ENCODE results near the gene DNAJC12.
A peak's percentile ranks its signal among the peaks of the same experiment; 100 is the strongest.
"Not testable (repeated sequence)": the region's sequence is repeated elsewhere in the genome, so short reads cannot be mapped to it uniquely, and the experiment has no call there.

The DNAJC12 gene

DNA sequence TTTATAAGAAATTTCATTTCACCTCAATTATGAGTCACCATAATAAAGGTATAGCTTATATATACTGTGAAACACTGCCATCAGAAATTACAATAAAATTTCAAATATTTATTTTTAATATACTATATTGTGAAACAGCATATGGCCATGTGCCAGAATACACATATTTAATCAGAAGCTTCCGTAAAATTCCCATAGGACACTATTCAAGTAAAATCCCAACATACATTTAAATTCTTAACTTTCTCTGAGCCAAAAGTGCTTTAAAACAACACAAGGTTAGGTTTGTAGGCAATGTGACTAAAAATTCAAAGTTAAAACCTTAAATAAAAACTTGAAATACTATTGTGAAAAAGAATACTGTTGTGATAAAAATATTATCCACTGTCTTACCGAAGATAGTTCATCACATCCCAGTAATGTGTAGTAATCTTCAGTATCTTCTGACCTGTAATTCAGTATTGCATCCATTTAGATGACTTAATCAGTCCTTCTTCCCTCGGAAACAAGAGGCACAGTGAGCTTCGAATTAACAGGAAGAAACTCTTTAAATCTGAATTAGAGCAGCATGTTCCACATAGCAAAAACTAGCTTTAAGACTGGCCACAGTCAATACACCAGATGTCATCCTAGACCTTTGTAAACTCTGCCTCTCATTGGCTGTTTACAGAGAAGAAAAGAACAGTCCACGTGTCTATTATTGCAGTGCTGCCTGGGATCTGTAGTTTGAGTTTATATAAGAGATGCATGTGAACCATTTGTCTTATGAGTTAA, at the start of gene DNAJC12:
Gene DNAJC12, minus strand, starts transcription at position 648 of the 774 bp plus-strand sequence. Its CDS starts 177 bp downstream, at position 471.
- DNase-seq, result peak; percentile 76

DNA sequence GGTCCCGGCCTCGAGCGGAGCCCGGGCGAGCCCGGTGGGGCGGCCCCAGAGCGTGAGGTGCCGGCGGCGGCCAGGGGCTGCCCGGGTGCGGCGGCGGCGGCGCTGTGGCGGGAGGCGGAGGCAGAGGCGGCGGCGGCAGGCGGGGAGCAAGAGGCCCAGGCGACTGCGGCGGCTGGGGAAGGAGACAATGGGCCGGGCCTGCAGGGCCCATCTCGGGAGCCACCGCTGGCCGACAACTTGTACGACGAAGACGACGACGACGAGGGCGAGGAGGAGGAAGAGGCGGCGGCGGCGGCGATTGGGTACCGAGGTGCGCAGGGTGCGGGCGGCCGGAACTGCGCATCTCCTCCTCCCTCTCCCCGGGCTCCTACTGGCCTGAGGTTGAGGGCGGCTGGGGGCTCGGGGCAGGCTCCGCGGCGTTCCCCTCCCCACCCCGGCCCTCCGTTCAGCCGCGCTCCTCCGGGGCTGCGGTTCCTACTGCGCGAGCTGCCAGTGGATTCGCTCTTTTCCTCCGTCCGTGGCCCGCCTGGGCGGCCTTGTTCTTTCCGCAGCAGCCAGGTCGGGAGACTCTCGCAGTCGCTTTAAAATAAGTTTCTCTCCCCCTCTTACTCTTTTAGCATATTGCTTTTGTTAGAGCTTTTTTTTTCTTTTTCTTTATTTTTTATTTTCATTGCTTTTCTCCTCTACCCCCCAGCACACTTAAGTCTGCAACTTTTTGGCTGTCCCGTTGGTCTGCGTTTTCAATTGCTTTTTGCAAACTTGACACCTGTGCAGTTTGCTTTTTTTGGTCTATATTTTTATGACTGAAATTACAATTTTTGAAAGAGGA, 47.1 kb upstream of the DNAJC12 start:
- peak; percentile 55 for DNase-seq

DNA sequence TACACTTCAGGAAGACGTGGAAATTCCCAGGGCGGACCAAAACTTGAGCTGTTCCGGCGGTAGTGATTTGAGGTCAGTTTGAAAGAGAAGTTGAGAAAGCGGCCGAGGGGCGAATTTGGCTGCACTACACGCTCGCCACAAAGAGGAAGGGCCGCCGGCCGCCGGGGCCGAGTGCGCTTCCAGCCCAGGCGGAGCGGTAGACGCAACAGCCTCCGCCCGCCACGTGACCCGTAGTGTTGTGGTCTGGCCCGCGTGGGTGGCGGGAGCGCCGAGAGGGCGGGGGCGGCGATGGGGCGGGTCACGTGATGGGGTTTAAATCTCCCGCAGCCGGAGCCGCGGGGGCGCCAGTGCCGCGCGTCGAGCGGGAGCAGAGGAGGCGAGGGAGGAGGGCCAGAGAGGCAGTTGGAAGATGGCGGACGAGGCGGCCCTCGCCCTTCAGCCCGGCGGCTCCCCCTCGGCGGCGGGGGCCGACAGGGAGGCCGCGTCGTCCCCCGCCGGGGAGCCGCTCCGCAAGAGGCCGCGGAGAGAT, 46.4 kb upstream of the DNAJC12 start, which contains the start of gene SIRT1:
Gene SIRT1, plus strand, starts transcription at position 344 of the 529 bp plus-strand sequence. Its CDS starts 66 bp downstream, at position 410.
- DNase-seq, result peak; percentile 85

DNA sequence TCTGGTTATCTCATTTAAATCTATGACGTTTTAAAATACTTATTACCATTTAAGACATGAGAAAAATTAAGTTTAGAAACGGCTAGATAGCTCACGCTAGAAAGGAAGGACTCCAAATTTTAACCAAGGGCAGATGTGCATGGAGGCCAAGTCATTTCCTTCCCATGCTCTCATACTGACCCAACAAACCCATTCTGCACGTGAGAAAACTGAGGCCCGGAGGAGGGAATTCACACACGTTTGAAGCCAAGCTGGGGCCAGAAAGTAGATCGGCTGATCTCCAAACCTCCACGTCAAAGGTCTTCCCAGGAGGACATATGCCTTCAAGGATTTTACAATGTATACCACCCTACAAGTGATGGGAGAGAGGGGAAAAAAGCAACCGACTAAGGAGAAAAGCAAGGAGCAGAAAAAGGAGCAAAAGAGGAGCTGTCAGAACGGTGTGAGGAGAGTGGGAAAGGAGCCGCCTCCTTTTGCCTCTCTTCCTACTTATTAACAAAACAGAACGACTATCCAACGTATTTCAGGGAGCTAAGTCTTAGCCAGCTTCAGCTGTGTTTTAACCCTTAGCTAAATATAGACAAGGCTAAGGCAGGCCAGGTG, 45.8 kb upstream of the DNAJC12 start:
- DNase-seq, result peak; percentile 62

DNA sequence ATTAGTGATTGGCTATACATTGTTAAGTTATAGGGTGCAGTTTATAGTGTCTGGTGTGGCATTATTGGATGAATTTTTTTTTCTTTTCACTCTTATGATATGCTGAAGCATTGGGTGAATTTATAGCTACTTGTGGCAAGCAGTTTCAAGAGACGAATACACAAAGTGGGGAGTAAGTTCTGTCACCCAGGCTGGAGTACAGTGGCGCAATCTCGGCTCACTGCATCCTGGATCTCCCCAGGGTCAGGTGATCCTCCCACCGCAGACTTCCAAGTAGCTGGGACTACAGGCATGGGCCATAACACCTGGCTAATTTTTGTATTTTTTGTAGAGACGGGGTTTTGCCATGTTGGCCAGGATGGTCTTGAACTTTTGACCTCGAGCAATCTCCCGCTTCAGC, 40.1 kb upstream of the DNAJC12 start:
- no peak for DNase-seq

DNA sequence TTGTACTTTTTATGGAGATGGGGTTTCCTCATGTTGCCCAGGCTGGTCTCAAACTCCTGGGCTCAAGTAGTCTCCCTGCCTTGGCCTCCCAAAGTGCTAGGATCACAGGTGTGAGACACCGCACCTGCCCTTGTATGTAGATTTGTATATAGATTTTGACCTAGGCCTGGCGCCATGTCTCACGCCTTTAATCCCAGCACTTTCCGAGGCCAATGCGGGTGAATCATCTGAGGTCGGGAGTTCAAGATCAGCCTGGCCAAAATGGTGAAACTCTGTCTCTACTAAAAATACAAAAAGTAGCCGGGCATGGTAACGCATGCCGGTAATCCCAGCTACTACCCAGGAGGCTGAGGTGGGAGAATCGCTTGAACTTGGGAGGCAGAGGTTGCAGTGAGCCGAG, 39.4 kb upstream of the DNAJC12 start:
- DNase-seq, result not testable (repeated sequence)

DNA sequence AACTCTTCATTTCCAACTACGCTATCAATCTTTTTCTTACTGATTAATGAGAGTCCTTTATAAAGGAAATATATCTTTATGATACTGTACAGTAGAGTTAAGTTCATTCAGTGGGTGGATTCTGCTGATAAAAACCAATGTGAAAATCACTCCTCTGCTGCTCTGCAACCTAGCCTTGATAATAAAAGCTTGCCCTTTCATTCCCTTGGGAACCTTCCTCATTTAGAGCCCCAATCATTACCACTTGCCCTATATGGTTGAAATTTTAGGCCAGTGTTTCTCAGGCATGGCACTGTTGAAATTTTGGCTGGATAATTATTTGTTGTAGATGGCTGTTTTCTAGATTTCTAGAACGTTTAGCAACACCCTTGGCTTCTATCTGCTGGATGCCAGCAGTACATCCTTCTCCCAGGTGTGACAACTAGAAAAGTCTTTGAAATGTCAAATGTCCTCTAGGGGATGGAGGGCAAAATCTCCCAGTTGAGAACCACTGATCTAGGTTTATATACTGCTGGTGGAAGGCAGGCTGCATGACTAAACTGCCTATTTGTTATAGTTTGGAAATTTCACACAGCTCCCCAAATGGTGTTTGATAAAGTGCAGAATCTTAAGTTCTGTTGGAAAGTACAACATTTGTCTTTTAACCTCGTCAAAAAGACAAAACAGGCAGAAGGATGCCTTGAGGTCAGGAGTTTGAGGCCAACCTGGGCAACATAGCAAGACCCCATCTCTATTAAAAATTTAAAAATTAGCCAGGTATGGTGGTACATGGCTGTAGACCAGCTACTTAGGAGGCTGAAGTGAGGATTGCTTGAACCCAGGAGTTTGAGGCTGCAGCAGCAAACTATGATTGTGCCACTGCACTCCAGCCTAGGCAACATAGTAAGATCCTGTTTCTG, 37.6 kb upstream of the DNAJC12 start:
- DNase-seq, result no peak

DNA sequence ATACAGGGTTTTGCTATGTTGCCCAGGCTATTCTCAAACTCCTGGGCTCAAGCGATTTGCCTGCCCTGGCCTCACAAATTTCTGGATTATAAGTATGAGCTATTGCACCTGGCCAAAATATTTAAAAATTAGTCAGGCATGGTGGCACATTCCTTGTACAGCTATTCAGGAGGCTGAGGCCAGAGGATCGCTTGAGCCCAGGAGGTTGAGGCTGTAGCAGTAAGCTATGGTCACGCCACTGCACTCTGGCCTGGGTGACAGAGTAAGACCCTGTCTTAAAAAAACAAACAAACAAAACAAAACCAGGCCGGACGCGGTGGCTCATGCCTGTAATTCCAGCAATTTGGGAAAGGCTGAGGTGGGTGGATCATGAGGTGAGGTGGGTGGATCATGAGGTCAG, 32.0 kb upstream of the DNAJC12 start:
- no peak for DNase-seq

DNA sequence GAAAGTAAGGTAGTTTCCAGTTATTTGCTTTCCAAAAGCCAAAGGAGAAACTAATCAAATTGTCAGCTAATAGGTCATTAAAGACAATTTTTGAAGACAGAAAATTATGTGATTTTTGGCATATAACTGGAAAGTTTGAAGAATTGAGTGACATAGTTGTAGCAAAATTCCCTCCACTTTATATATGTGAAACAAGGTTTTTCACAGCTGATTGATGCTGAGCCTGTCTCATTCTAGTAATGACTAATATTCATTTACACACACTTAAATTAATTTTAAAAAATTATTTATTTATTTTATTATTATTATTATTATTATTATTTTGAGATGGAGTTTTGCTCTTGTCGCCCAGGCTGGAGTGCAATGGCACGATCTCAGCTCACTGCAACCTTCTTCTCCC, 30.1 kb upstream of the DNAJC12 start:
- no peak for DNase-seq

DNA sequence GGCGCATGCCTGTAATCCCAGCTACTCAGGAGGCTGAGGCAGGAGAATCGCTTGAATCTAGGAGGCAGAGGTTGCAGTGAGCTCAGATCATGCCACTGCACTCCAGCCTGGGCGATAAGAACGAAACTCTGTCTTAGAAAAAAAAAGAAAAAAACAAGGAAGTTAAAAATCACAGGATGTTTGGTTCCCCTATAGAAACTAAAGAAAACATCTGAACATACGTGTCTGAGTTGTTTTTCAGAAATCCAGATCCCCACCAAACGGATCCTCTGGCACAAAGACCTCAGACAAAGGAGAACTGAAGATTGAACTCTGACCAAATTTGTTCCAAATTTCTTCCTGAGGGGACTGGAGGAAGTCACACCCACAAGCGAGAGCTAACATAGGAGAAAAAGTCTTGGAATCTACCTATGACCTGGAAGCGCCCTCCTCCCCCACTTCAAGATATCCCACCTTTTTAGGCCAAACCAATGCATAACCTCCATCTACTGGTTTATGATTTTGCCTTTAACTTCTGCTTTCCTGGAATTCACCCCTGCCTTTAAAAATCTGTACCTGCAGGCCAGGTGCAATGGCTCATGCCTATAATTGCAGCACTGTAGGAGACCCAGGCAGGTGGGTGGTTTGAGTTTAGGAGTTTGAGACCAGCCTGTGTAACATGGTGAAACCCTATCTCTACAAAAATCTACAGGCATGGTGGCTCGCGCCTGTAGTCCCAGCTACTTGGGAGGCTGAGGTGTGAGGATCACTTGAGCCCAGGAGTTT, 26.8 kb upstream of the DNAJC12 start:
- DNase-seq, result no peak

DNA sequence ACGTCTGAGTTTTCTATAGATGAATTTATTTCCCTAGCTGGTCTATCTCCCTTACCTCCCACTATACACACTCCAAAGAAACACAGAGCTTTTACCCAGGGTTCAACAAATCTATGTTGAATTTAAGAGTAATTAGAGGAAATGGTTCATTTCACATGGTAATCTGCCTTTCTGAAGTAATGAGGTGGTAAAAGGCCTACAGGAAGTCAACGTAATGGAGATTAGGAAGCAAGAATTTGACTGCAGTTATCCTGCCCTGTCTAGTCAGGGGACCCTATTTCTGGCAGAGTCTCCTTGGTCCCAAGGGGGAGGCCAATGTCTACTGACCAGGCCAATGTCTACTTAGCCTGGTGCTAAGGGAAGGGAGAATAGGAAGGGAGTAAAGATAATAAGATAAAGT, 25.1 kb upstream of the DNAJC12 start:
- DNase-seq, result no peak

DNA sequence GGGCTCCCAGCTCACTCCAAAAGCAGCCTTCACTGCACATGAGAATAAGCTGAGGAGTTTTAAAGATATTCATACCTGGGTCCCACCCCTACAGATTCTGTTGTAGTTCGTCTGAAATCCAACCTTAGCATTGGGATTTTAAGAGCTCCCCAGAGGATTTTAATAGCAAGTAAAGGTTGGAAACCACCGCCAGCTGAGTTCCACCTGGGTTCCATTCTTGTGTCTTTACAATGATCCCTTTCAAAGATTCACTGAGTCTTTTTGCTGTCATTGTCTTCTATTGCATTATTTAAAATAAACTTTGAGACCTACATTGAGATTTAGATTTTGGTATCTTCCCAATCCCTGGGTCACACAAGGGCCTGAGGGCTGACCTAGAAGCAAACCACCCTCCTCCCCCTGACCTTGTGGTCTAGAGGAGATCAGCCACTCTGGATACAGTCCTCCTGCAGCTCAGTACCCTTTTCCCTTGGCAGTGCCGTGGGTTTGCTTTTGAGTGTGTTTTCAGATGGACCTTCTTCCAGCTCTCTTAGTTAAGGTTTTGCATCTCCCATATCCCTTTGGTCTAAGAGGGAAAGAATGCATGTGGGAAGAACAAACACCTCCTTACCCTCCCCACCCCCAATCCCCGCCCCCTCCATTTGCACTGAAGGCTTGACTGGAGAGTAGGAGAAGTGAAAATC, 23.9 kb upstream of the DNAJC12 start:
- DNase-seq, result peak; percentile 29

DNA sequence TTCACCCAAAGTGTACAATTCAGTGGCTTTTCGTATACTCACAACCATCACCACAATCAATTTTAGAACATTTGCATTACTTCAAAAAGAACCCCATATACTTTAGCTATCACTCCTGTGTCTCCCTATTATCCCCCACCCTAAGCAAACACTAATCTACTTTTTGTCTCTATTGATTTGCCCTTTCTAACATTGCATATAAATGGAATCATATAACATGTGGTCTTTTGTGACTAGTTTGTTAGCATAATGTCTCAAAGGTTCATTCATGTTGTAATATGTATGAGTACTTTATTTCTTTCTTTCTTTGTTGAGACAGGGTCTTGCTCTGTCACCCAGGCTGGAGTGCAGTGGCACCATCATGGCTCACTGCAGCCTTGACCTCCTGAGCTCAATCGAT, 21.0 kb upstream of the DNAJC12 start:
- no peak for DNase-seq

DNA sequence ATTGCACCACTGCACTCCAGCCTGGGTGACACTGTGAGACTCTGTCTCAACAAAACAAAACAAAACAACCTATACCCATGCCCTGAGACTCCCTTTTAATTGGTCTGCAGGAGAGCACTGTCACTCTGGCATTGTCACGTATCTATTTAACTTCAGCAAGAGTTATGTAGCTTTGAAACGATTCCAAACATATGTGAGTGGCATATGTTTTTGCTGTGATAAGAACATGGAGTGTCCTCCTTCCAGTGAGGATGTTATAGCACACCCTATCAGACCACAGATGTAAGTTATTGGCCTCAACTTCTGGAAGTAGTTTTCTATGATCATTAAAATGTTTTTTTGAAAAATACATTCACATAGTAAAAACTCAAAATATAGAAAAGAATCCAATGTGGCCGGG, 15.5 kb upstream of the DNAJC12 start:
- DNase-seq, result peak; percentile 4

DNA sequence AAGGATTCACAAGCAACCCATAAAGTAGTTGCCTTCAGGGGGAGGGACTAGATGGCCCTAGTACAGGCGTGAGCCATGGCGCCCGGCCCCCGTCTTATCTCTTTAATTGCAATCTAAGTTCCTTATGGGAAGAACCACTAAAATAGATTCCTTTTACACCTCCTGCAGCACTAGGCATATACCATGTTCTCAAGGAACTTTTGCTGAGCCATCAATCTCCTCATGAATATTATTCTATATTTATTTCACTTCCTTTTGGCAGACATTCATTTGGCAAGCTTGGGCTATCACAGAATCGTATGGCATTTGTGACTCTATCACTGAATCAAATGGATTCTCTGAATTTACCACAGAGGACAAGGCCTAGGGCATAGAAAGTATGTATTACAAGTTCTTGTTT, 14.8 kb upstream of the DNAJC12 start:
- DNase-seq, result no peak

DNA sequence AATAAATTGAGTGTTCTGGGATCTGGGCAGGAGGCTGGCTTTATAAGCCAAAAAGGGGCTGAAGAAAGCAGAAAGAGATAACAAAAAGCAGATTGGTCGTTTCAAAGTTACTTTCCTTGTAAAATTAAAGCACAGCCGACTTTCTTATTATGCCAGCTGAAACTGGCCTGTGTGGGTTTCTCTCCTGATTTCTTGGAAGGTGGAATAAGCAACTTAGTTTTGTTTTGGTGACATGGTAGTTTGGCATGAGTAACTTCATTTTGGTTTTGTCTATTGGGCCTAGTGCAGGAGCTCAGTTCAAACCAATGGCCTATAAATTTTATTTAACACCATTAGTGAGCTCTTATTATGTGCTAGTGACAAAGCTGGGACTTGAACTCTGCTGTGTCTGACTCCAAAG, 13.2 kb upstream of the DNAJC12 start:
- DNase-seq, result no peak

DNA sequence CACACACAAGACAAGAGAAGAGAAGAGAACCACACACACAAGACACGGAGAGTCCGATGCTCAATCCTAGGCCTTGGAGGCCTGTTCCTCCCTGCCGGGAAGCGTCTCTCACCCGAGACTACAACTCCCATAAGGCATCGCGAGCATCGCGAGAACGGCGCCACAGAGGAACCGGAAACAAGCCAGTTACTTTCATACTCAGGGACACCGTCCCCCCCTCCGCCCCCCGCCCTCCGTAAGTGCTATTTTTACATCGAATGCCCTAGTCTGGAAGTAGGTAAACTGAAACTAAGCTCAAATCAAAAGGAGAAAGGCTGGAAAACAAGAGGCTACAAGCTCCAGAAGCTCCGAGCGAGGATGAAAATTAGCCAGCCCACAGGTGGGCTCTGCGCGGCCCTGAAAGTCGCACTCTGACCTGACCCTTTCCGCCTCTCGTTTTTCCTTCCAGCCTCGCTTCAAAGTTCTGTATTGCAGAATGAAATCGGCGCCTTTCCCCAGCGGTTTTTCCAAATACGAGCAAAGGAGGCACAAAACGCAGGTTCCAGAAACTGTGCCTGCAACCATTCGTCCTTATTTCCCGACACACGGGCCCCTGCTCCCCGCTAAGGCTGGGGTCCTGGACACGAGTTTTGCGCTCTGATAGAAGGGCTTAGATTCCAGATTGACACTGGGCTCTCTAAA, 11.5 kb upstream of the DNAJC12 start:
- peak; percentile 83 for DNase-seq

DNA sequence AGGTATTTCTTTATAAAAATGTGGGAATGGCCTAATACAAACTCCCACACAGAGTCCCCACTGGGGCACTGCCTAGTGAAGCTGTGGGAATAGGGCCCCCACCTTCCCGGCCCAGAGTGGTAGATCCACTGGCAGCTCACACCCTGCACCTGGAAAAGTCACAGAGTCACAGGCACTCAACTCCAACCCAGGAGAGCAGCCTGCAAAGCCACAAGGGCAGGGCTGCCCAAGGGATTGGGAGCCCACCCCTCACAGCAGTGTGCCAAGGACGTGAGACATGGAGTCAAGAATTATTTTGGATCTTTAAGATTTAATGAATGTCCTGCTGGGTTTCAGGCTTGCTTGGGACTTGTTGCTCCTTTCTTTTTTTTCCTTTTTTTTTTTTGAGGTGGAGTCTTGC, 5.3 kb upstream of the DNAJC12 start:
- no peak for DNase-seq

DNA sequence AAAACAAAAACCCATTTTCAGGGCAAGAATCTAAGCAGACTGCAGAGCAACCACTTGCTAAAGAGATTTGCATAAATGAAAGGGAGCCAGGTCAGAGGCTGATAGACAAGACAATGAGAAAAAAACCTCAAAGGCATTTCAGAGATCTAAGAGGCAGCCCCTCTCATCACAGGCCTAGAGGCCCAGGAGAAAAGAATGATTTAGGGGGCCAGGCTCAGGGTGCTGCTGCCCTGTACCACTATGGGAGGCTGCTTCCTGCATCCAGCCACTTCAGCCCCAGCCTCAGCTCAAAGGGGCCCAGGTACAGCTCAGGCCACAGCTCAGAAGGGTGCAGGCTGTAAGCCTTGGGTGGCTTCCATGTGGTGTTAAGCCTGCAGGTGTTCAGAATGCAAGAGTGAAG, 3.7 kb upstream of the DNAJC12 start:
- DNase-seq, result no peak

DNA sequence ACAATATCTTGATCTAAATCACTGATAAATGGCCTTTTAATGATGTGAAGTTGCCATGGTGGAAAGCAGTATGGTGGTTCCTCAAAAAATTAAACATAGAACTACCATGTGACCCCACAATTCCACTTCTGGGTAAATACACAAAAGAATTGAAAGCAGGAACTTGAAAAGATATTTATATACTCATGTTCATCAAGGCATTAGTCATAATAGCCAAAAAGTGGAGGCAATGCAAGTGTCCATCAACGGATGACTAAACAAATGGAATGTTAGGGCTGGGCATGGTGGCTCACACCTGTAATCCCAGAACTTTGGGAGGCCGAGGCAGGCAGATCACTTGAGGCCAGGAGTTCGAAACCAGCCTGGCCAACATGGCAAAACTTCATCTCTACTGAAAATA, 2.0 kb upstream of the DNAJC12 start:
- no peak for DNase-seq
